Measurements from ENCODE around the gene GTF2IRD2. TPM values are rescaled to one million over a fixed set of nuclear protein-coding genes. Genes with fewer than 3 reads are reported as not detected.
"Not testable (repeated sequence)": the region's sequence is repeated elsewhere in the genome, so short reads cannot be mapped to it uniquely, and the experiment has no call there.

GTF2IRD2 gene
- total RNA-seq, 1 donor from 2014 or later = 13.7 TPM

DNA sequence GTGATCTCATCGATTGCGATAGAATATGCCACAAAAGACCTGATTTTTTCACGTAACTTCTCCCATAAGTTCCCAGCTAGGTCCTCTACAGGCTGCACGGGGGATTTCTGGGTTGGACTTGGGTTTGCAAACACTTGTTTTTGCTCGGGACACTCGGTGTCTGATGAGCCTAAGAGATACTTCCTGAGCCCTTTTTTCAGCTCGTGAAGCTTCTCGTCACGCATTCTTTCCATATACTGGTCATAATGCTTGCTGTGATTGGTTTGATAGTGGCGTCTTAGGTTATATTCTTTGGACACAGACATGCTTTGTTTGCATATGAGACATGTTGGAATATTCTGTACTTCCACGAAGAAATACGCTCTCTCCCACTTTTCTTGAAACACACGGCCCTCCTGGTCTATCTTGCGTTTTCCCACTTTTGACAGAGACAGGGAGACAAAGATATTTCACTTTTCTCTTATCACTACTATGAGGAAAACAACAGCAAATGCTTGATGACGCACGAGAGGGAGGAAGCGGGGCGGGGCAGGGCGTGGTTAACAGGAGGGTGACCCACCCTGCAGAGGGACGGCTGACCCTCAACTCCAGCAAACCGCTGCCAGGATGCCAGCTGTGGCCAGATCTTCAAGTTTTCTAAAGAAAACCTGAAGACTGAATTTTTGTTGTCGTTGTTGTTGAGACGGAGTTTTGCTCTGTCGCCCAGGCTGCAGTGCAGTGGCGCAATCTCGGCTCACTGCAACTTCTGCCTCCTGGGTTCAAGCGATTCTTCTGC is 53.4 kb downstream of the GTF2IRD2 start:
- intact Hi-C loops (cut with DNase I); ATAC-seq; DNase-seq (ENCODE audit: missing footprints): not testable (repeated sequence)

- DNase-seq (ENCODE audit: missing footprints); intact Hi-C loops (cut with DNase I): not testable (repeated sequence)
- ATAC-seq = peak; percentile 18
Observed at GRCh38 chr7:74789200-74789736, 62.1 kb downstream of the GTF2IRD2 start.

GRCh38 chr7:74788369-74789150 is 62.8 kb downstream of the GTF2IRD2 start:
- ATAC-seq = peak; percentile 98
- DNase-seq (ENCODE audit: missing footprints) = peak; percentile 97
- intact Hi-C loops (cut with DNase I) = not testable (repeated sequence)

GRCh38 chr7:74783595-74783994 is 67.8 kb downstream of the GTF2IRD2 start:
- ATAC-seq; intact Hi-C loops (cut with DNase I); DNase-seq (ENCODE audit: missing footprints): not testable (repeated sequence)

DNA sequence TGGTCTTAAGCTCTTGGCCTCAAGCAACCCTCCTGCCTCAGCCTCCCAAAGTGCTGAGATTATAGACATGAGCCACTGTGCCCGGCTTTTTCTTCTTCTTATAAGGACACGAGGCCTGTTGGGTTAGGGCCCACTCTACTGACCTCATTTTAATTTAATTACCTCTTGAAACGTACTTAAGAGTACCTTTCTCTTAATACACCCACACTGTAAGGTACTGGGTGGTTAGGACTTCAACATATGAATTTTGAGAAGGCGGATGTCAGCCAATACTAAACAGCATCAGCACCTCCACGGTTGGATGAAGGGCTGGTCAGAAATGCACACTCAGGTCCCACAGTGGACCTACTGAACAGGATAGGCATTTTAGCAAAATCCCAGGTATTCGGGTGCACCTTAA is 69.7 kb downstream of the GTF2IRD2 start:
- ATAC-seq; DNase-seq (ENCODE audit: missing footprints); intact Hi-C loops (cut with DNase I): not testable (repeated sequence)

DNA sequence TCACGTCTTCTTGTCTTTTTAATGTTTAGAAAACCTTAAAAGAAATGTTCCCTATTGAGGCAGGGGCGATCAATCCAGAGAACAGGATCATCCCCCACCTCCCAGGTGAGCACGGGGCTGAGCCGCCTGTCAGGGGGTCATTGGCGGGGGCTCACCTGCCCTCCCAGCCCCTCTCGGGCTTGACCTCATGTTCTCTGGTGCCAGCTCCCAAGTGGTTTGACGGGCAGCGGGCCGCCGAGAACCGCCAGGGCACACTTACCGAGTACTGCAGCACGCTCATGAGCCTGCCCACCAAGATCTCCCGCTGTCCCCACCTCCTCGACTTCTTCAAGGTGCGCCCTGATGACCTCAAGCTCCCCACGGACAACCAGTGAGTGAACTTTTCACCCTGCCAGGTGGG is 72.4 kb downstream of the GTF2IRD2 start:
- intact Hi-C loops (cut with DNase I); ATAC-seq; DNase-seq (ENCODE audit: missing footprints): not testable (repeated sequence)

DNA sequence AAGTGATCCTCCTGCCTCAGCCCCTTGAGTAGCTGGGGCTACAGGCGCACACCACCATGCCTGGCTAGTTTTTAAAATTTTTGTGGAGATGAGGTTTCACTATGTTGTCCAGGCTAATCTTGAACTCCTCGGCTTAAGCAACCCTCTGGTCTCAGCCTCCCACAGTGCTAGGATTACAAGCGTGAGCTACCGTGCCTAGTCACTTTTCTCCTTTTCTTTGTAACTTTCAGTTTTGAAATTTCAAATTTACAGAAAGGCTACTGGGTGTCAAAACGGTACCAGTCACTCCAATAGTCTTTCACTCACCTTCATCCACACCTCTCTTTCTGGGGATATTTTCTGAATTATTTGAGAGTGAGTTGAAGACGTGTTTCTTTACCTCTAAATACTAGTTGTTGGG is 76.3 kb downstream of the GTF2IRD2 start:
- DNase-seq (ENCODE audit: missing footprints); ATAC-seq; intact Hi-C loops (cut with DNase I): not testable (repeated sequence)

DNA sequence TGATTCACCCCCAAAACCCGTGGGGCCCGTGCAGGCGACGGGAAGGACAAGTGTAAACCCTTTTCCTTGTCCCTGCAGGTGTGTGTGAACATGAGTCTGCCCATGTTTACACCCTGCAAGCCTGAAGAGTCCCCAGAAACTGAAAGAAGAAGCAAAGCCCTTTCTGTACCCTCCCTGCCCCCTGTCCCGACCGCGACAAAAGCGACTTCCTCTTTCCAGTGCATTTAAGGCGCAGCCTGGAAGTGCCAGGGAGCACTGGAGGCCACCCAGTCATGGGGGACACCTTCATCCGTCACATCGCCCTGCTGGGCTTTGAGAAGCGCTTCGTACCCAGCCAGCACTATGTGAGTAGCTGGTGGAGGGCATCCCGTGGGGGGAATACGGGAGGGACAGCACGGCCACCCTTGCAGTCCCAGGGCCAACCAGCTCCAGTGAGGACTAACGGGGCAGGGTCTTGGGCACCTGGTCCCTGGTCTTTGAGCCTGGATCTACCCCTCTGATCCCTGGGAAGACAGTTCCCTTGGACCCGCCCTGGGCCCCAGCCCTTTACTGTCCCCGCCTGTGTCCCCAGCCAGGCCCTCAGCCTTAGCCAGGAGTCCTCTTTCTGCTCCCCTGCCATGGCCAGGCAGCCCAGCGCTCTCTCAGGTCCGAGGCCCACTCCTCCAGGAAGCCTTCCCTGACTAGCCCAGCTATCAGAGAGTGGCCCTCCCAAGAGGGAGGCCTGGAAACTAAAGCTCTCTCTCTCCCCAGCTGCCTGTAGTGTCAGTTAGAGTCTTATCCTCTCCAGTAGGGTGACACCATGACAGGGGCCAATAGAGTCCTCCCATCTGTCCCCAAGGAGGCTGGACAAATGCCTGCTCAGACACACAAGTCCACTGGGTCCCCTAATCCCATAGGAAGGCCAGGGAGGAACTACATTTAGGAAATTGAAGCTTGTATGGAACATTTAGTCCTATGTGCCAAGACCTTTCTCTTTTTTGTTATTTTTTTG is 77.3 kb downstream of the GTF2IRD2 start, which contains the start of gene NCF1:
Gene NCF1 (plus strand): TSS at position 252 of the 991 bp plus-strand sequence. CDS start 21 bp downstream, at position 273.
- ATAC-seq = peak; percentile 81
- intact Hi-C loops (cut with DNase I); DNase-seq (ENCODE audit: missing footprints): not testable (repeated sequence)

DNA sequence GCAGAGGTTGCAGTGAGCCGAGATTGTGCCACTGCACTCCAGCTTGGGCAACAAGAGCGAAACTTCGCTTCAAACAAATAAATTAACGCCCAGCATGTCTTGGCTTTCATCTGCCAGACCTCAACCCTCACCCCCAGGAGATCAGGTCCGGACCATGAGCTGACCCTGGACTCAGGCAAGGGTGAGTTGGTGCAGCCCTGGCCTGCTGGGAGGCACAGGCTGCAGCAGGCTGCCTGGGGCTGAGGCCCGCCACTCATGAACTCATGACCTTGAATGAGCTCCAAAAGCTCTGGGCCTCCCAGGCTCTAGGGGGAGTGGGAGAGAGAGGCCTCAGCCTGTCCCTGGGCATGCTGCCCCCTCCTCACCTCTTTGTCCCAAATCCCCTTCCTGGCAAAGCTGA is 79.3 kb downstream of the GTF2IRD2 start:
- ATAC-seq; intact Hi-C loops (cut with DNase I); DNase-seq (ENCODE audit: missing footprints): not testable (repeated sequence)

- intact Hi-C loops (cut with DNase I); ATAC-seq: not testable (repeated sequence)
- peak; percentile 39 for DNase-seq (ENCODE audit: missing footprints)
Observed at GRCh38 chr7:74770062-74770461, 81.3 kb downstream of the GTF2IRD2 start.

DNA sequence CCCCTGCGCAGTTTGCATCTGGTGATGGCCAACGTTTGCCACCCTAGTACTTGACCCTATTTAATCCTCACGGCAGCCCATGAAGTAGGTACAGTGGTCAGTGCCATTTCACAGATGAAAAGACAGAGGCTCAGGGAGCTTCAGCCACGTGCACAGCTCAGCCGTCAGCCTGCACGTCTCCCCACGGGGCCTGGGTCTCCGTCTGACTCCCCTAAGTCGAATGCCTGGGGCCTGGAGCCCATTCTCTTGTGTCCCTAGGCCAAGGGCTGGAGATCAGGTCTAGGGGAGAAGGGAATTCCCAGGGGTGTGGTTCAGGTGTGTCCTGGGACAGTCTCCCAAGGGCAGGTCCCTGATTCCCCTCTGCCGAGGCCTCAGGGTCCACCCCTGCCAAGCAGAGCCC is 84.4 kb downstream of the GTF2IRD2 start:
- intact Hi-C loops (cut with DNase I); ATAC-seq; DNase-seq (ENCODE audit: missing footprints): not testable (repeated sequence)

GRCh38 chr7:74766509-74766908 is 84.9 kb downstream of the GTF2IRD2 start:
- ATAC-seq = peak; percentile 54
- intact Hi-C loops (cut with DNase I); DNase-seq (ENCODE audit: missing footprints): not testable (repeated sequence)

DNA sequence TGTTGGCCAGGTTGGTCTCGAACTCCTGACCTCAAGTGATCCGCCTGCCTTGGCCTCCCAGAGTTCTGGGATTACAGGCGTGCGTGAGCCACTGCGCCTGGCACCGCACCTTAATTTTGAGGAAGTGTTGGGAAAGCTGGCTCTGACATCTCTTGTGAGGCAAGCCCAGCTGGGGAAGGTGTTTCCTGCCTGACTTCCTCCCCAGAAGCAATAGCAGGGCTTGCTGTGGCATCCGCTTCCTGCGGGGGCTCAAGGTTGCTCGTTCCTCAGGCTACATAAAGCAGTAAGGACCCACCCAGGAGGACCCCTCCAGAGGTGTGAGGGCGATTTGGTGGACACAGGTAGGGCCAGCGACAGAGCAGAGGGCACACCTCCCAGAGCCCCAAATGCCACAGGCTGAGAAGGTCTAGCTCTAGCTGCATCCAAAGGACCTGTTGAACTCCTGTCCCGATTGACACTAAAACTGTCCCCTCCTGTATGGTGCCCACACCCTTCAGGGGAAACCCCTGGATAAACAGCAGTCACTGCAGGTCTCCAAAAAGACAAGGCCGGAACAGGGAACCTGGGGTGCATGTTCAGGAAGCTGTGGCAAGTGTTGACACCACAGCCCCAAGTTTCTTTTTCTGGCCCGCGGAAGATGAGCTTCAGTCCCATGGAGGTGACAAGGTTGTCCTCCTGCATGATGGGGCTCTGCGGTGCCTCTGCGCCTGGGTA is 86.0 kb downstream of the GTF2IRD2 start:
- DNase-seq (ENCODE audit: missing footprints); intact Hi-C loops (cut with DNase I): not testable (repeated sequence)
- peak; percentile 47 for ATAC-seq

- DNase-seq (ENCODE audit: missing footprints); ATAC-seq; intact Hi-C loops (cut with DNase I): not testable (repeated sequence)
Observed at GRCh38 chr7:74758982-74759381, 92.4 kb downstream of the GTF2IRD2 start.

GRCh38 chr7:74758268-74758667 is 93.1 kb downstream of the GTF2IRD2 start:
- intact Hi-C loops (cut with DNase I); ATAC-seq; DNase-seq (ENCODE audit: missing footprints): not testable (repeated sequence)

GRCh38 chr7:74756673-74757072 is 94.7 kb downstream of the GTF2IRD2 start:
- DNase-seq (ENCODE audit: missing footprints); intact Hi-C loops (cut with DNase I); ATAC-seq: not testable (repeated sequence)

DNA sequence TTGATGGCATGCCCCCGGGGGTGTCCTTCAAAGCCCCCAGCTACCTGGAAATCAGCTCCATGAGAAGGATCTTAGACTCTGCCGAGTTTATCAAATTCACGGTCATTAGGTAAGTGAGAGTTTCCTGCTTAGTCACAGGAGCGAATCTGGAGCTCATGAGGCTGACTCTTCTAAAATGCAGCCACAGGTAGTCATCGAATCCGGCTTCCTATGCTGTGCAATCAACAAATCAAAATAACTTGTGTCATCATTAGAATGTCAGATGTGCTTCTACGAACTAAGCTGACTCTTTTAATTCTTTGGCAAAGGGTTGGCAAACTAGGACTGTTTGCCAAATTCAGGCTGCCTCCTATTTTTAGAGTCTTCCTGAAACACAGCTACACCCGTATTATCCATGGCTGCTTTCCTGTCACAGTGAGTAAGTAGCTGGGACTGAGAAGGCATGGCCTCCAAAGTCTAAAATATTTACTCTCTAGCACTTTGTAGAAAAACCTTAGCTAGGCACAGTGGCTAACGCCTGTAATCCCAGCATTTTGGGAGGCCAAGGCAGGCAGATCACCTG is 97.4 kb downstream of the GTF2IRD2 start:
- DNase-seq (ENCODE audit: missing footprints); intact Hi-C loops (cut with DNase I): not testable (repeated sequence)
- peak; percentile 85 for ATAC-seq

Data from Right ventricle myocardium inferior (tissue), 1 donor.